Small intestine (tissue), 7 donors: ENCODE measurements around the gene DLL1. TPM values are rescaled to one million over a fixed set of nuclear protein-coding genes. Genes with fewer than 3 reads are reported as not detected.

ENCODE experiments used
- DNase-seq, 2 donors: peaks; one replicate each; pipeline versions ENCODE4 v3.0.0 to v3.0.0-alpha.2; 2013
- FAIRE-seq: peaks from 2 replicates; lab custom pipeline; 2012; peaks lifted over from hg19 to GRCh38; lab: Jason Lieb, UNC
- H3K27ac ChIP-seq, 3 donors: one replicate each; pipeline ENCODE4 v1.5.1; 2013; ENCODE audit warnings: low read length in 2 of 3, mild to moderate bottlenecking in 2 of 3, control low read depth in 1 of 3, inconsistent platforms in 1 of 3, low read depth in 1 of 3, moderate library complexity in 1 of 3
- H3K27me3 ChIP-seq, 3 donors: one replicate each; pipeline ENCODE4 v1.6.1; 2013; ENCODE audit warnings: low read length in 3 of 3, inconsistent platforms in 1 of 3; ENCODE audit not compliant: control insufficient read depth in 3 of 3, insufficient read depth in 3 of 3
- H3K36me3 ChIP-seq, 3 donors: one replicate each; pipeline ENCODE4 v1.6.1; 2013; ENCODE audit warnings: low read length in 3 of 3, inconsistent platforms in 1 of 3, low read depth in 1 of 3, mild to moderate bottlenecking in 1 of 3, moderate library complexity in 1 of 3; ENCODE audit not compliant: control insufficient read depth in 3 of 3, insufficient read depth in 2 of 3
- H3K4me1 ChIP-seq, 3 donors: one replicate each; pipeline ENCODE4 v1.6.1; 2013; ENCODE audit warnings: low read length in 2 of 3, inconsistent platforms in 1 of 3, low read depth in 1 of 3, mild to moderate bottlenecking in 1 of 3, moderate library complexity in 1 of 3; ENCODE audit not compliant: control insufficient read depth in 3 of 3, insufficient read depth in 2 of 3
- H3K4me3 ChIP-seq, 3 donors: one replicate each; pipeline ENCODE4 v1.5.1; 2013; ENCODE audit warnings: low read length in 3 of 3, control low read depth in 1 of 3, inconsistent platforms in 1 of 3, low read depth in 1 of 3, mild to moderate bottlenecking in 1 of 3, moderate library complexity in 1 of 3
- H3K9me3 ChIP-seq, 2 donors: one replicate each; pipeline ENCODE4 v1.6.1; 2013; ENCODE audit warnings: low read depth in 1 of 2, low read length in 1 of 2; ENCODE audit not compliant: control insufficient read depth in 2 of 2, insufficient read depth in 1 of 2
- WGBS, 3 donors: extraction: QIAGEN DNeasy Blood & Tissue Kit; methylation state at CpG; one replicate each; pipeline ENCODE4 v1.1.7; 2013; 5-methylcytosine and 5-hydroxymethylcytosine counted together
- polyA plus RNA-seq, 4 donors: library from polyadenylated mRNA; stranded (reverse) in 3 of 4; unstranded in 1 of 4; fragments of 200-250 nt in 3 of 4; fragments of 120-200 nt in 1 of 4; gene quantifications; one replicate each; pipeline versions ENCODE4 v1.2.1 to v1.2.3, GENCODE V29; 2013
- donor health status: healthy with polysubstance abuse.
- donor health status: control.
- donor health status: control.
- donor health status: Bipolar disorder and iron deficiency.
- donor health status: healthy.

DLL1 gene
- polyA plus RNA-seq, 4 donors, result 0.81 to 33.4 (median 9.1) TPM

GRCh38 chr6:170288091-170288631 is 2.7 kb downstream of the DLL1 start:
- FAIRE-seq, result no peak
- H3K27me3 ChIP-seq, result peaks cover 10 to 68% (median 10%) of the 10 kb centered on the region in 3 donors

GRCh38 chr6:170287371-170287876 is 3.5 kb downstream of the DLL1 start:
- peaks cover 0 to 61% (median 0%) of the 10 kb centered on the region in 3 donors for H3K36me3 ChIP-seq
- H3K27me3 ChIP-seq, result peaks cover 8 to 61% (median 10%) of the 10 kb centered on the region in 3 donors
- H3K27ac ChIP-seq, result peak overlapping the region in 2 of 3 donors; percentile 32 to 37
- H3K9me3 ChIP-seq, result no peaks in the 10 kb centered on the region
- DNase-seq (no peak), FAIRE-seq (no peak)
- H3K4me3 ChIP-seq, result peak overlapping the region in 1 of 3 donors; percentile 47
- H3K4me1 ChIP-seq, result peaks cover 0 to 24% (median 2%) of the 10 kb centered on the region in 3 donors
- 52 to 61% (median 55%) methylated on average over 12 of the region's 12 CpGs for WGBS, 3 donors

More at GRCh38 chr6:170288091-170288631, 2.7 kb downstream of the DLL1 start:
- Histone ChIP-seq H3K4me3 (peak overlapping the region in 2 of 3 donors; percentile 47 to 66), H3K36me3 (peaks cover 0 to 54% (median 0%) of the 10 kb centered on the region in 3 donors), H3K27ac (peak overlapping the region in 2 of 3 donors; percentile 15 to 37), H3K4me1 (peaks cover 0 to 26% (median 3%) of the 10 kb centered on the region in 3 donors), H3K9me3 (no peaks in the 10 kb centered on the region)
- WGBS, 3 donors, result 53 to 68% (median 60%) methylated on average over 33 of the region's 33 CpGs
- no peak for DNase-seq

- Histone ChIP-seq H3K27me3 (peaks cover 5 to 56% (median 10%) of the 10 kb centered on the region in 3 donors), H3K9me3 (no peaks in the 10 kb centered on the region), H3K4me1 (peaks cover 0 to 20% (median 0%) of the 10 kb centered on the region in 3 donors), H3K27ac (peak overlapping the region in 2 of 3 donors; percentile 32 to 37), H3K36me3 (peaks cover 0 to 64% (median 0%) of the 10 kb centered on the region in 3 donors), H3K4me3 (peak overlapping the region in 1 of 3 donors; percentile 47)
- 32 to 51% (median 45%) methylated on average over 2 of the region's 2 CpGs for WGBS, 3 donors
- FAIRE-seq (no peak), DNase-seq (no peak)
These were observed 4.0 kb downstream of the DLL1 start for GRCh38 chr6:170286934-170287265.

- Histone ChIP-seq H3K4me3 (peak overlapping the region in 1 of 3 donors; percentile 47), H3K27ac (peak overlapping the region in 1 of 3 donors; percentile 32), H3K9me3 (no peaks in the 10 kb centered on the region), H3K4me1 (peaks cover 0 to 16% (median 0%) of the 10 kb centered on the region in 3 donors), H3K27me3 (peaks cover 5 to 51% (median 10%) of the 10 kb centered on the region in 3 donors), H3K36me3 (peaks cover 0 to 67% (median 0%) of the 10 kb centered on the region in 3 donors)
- DNase-seq, result peak in 1 of 2 donors; percentile 48
- no peak for FAIRE-seq
- 7 to 37% (median 26%) methylated on average over 26 of the region's 26 CpGs for WGBS, 3 donors
These were observed 4.5 kb downstream of the DLL1 start for GRCh38 chr6:170286246-170286933.

- Histone ChIP-seq H3K9me3 (no peaks in the 10 kb centered on the region), H3K4me1 (peaks cover 0 to 17% (median 0%) of the 10 kb centered on the region in 3 donors), H3K36me3 (peaks cover 0 to 67% (median 0%) of the 10 kb centered on the region in 3 donors), H3K4me3 (no peak overlapping the region), H3K27me3 (peaks cover 5 to 46% (median 10%) of the 10 kb centered on the region in 3 donors), H3K27ac (no peak overlapping the region)
- FAIRE-seq (no peak), DNase-seq (no peak)
- WGBS, 3 donors, result 60 to 85% (median 78%) methylated on average over 5 of the region's 5 CpGs
These were observed 5.4 kb downstream of the DLL1 start for GRCh38 chr6:170285482-170285881.

GRCh38 chr6:170284866-170285469 is 5.9 kb downstream of the DLL1 start:
- no peak overlapping the region for H3K4me3 ChIP-seq
- H3K36me3 ChIP-seq, result peaks cover 0 to 67% (median 0%) of the 10 kb centered on the region in 3 donors
- no peak for FAIRE-seq
- peaks cover 5 to 42% (median 10%) of the 10 kb centered on the region in 3 donors for H3K27me3 ChIP-seq
- no peak for DNase-seq
- no peaks in the 10 kb centered on the region for H3K9me3 ChIP-seq
- no peak overlapping the region for H3K27ac ChIP-seq
- WGBS, 3 donors, result 81 to 88% (median 84%) methylated on average over 24 of the region's 24 CpGs
- peaks cover 0 to 22% (median 0%) of the 10 kb centered on the region in 3 donors for H3K4me1 ChIP-seq

- Histone ChIP-seq H3K4me3 (no peak overlapping the region), H3K9me3 (no peaks in the 10 kb centered on the region), H3K4me1 (peaks cover 0 to 22% (median 0%) of the 10 kb centered on the region in 3 donors), H3K36me3 (peaks cover 0 to 67% (median 0%) of the 10 kb centered on the region in 3 donors), H3K27me3 (peaks cover 5 to 37% (median 10%) of the 10 kb centered on the region in 3 donors), H3K27ac (no peak overlapping the region)
- DNase-seq (no peak), FAIRE-seq (no peak)
- WGBS, 3 donors, result 85 to 92% (median 87%) methylated on average over 15 of the region's 15 CpGs
These were observed 6.6 kb downstream of the DLL1 start for GRCh38 chr6:170284126-170284773.
